H9 (cell line): Measurements from ENCODE around the gene ACTN4. TPM values are rescaled to one million over a fixed set of nuclear protein-coding genes. Genes with fewer than 3 reads are reported as not detected.

Experiments
- DNase-seq: peaks from one replicate; pipeline ENCODE4 v3.0.0-alpha.2; 2017
- H2AFZ ChIP-seq: one replicate; pipeline ENCODE4 v1.6.1; 2013; ENCODE audit warnings: mild to moderate bottlenecking, low read length, control low read depth, moderate library complexity
- H2AK5ac ChIP-seq: 2 replicates; pipeline ENCODE4 v1.6.1; 2013; ENCODE audit warnings: low read length, control low read depth, mixed read lengths; ENCODE audit not compliant: insufficient read length
- H2BK120ac ChIP-seq: one replicate; pipeline ENCODE4 v1.6.1; 2013; ENCODE audit warnings: low read depth, mild to moderate bottlenecking, low read length, control low read depth, inconsistent platforms; ENCODE audit not compliant: poor library complexity, severe bottlenecking
- H2BK12ac ChIP-seq: 2 replicates; pipeline ENCODE4 v1.6.1; 2013; ENCODE audit warnings: low read length, control low read depth, mixed read lengths, low read depth; ENCODE audit not compliant: insufficient read length
- H2BK15ac ChIP-seq: 2 replicates; pipeline ENCODE4 v1.6.1; 2013; ENCODE audit warnings: low read depth, low read length, control low read depth
- H2BK20ac ChIP-seq: one replicate; pipeline ENCODE4 v1.6.1; 2013; ENCODE audit warnings: low read depth, mild to moderate bottlenecking, low read length, control low read depth, inconsistent platforms; ENCODE audit not compliant: poor library complexity, severe bottlenecking
- H2BK5ac ChIP-seq: 2 replicates; pipeline ENCODE4 v1.6.1; 2013; ENCODE audit warnings: low read length, control low read depth, mixed read lengths; ENCODE audit not compliant: insufficient read length
- H3K14ac ChIP-seq: 2 replicates; pipeline ENCODE4 v1.6.1; 2013; ENCODE audit warnings: low read length, control low read depth; ENCODE audit not compliant: insufficient read depth
- H3K18ac ChIP-seq: 2 replicates; pipeline ENCODE4 v1.6.1; 2013; ENCODE audit warnings: low read depth, mild to moderate bottlenecking, mixed read lengths, low read length, control low read depth; ENCODE audit not compliant: insufficient read length
- H3K23ac ChIP-seq: 2 replicates; pipeline ENCODE4 v1.6.1; 2013; ENCODE audit warnings: low read length, control low read depth, mixed read lengths, low read depth; ENCODE audit not compliant: insufficient read length
- H3K23me2 ChIP-seq: 2 replicates; pipeline ENCODE4 v1.6.1; 2013; ENCODE audit warnings: low read depth, mild to moderate bottlenecking, mixed read lengths, low read length, control low read depth; ENCODE audit not compliant: insufficient read length, poor library complexity, severe bottlenecking
- H3K27ac ChIP-seq: 2 replicates; pipeline ENCODE4 v1.5.1; 2013; ENCODE audit warnings: low read length, control low read depth, mixed read lengths, low read depth; ENCODE audit not compliant: insufficient read length
- H3K27me3 ChIP-seq: 2 replicates; pipeline ENCODE4 v1.6.1; 2013; ENCODE audit warnings: low read length, control low read depth, inconsistent platforms; ENCODE audit not compliant: insufficient read depth
- H3K4ac ChIP-seq: 2 replicates; pipeline ENCODE4 v1.6.1; 2013; ENCODE audit warnings: low read depth, mild to moderate bottlenecking, control low read depth, inconsistent platforms, low read length, moderate library complexity
- H3K4me1 ChIP-seq: 2 replicates; pipeline ENCODE4 v1.6.1; 2013; ENCODE audit warnings: low read length, control low read depth, inconsistent platforms; ENCODE audit not compliant: insufficient read depth
- H3K4me2 ChIP-seq: 2 replicates; pipeline ENCODE4 v1.6.1; 2013; ENCODE audit warnings: low read length, control low read depth, mixed read lengths; ENCODE audit not compliant: insufficient read length, insufficient read depth
- H3K56ac ChIP-seq: 2 replicates; pipeline ENCODE4 v1.6.1; 2013; ENCODE audit warnings: low read depth, mild to moderate bottlenecking, mixed read lengths, low read length, control low read depth; ENCODE audit not compliant: insufficient read length
- H3K79me1 ChIP-seq: 2 replicates; pipeline ENCODE4 v1.6.1; 2013; ENCODE audit warnings: low read depth, mild to moderate bottlenecking, moderate library complexity, low read length, control low read depth, inconsistent platforms; ENCODE audit not compliant: insufficient read depth, poor library complexity, severe bottlenecking
- H3K79me2 ChIP-seq: 2 replicates; pipeline ENCODE4 v1.6.1; 2013; ENCODE audit warnings: low read length, control low read depth, inconsistent platforms; ENCODE audit not compliant: insufficient read depth
- H3K9ac ChIP-seq: 2 replicates; pipeline ENCODE4 v1.6.1; 2013; ENCODE audit warnings: low read length, control low read depth, mixed read lengths; ENCODE audit not compliant: insufficient read length; ENCODE audit errors: extremely low read depth
- H3K9me3 ChIP-seq: one replicate; pipeline ENCODE4 v1.6.1; 2013; ENCODE audit warnings: low read depth, low read length, inconsistent platforms; ENCODE audit not compliant: control insufficient read depth
- H3T11ph ChIP-seq: one replicate; pipeline ENCODE4 v1.6.1; 2013; ENCODE audit warnings: mild to moderate bottlenecking, low read length, control low read depth, inconsistent platforms
- H4K20me1 ChIP-seq: one replicate; pipeline ENCODE4 v1.6.1; 2013; ENCODE audit not compliant: control insufficient read depth, insufficient read length, insufficient read depth
- H4K5ac ChIP-seq: 2 replicates; pipeline ENCODE4 v1.6.1; 2013; ENCODE audit warnings: low read depth, mild to moderate bottlenecking, mixed read lengths, low read length, control low read depth; ENCODE audit not compliant: insufficient read length
- H4K8ac ChIP-seq: replicated peaks from 2 replicates; pipeline ENCODE4 v1.6.1; 2013; ENCODE audit warnings: low read length, control low read depth, mixed read lengths, low read depth; ENCODE audit not compliant: insufficient read length
- H4K91ac ChIP-seq: 2 replicates; pipeline ENCODE4 v1.6.1; 2013; ENCODE audit warnings: low read depth, mild to moderate bottlenecking, moderate library complexity, mixed read lengths, low read length, control low read depth; ENCODE audit not compliant: insufficient read length
- H3K27ac Mint-ChIP-seq, 3 experiments: 2 replicates in 2 of 3; 3 replicates in 1 of 3; pipeline ENCODE4 v1.8.0; 2020 to 2021; ENCODE audit warnings: mixed read lengths in 3 of 3, mild to moderate bottlenecking in 1 of 3, moderate library complexity in 1 of 3
- H3K27me3 Mint-ChIP-seq: 2 replicates; pipeline ENCODE4 v1.8.0; 2021; ENCODE audit warnings: low read depth, mild to moderate bottlenecking, moderate library complexity, mixed read lengths
- H3K36me3 Mint-ChIP-seq, 3 experiments: 2 replicates in 2 of 3; 3 replicates in 1 of 3; pipeline ENCODE4 v1.8.0; 2020 to 2021; ENCODE audit warnings: low read depth in 3 of 3, mixed read lengths in 3 of 3; ENCODE audit not compliant: insufficient read depth in 1 of 3
- H3K4me1 Mint-ChIP-seq, 2 experiments: 2 replicates each; pipeline ENCODE4 v1.8.0; 2020; ENCODE audit warnings: mixed read lengths in 2 of 2
- H3K4me3 Mint-ChIP-seq, 2 experiments: 2 replicates in 1 of 2; 3 replicates in 1 of 2; pipeline ENCODE4 v1.8.0; 2020 to 2021; ENCODE audit warnings: mild to moderate bottlenecking in 2 of 2, mixed read lengths in 2 of 2, moderate library complexity in 1 of 2
- H3K9me3 Mint-ChIP-seq, 2 experiments: 2 replicates in 1 of 2; 3 replicates in 1 of 2; pipeline ENCODE4 v1.8.0; 2020; ENCODE audit warnings: mild to moderate bottlenecking in 2 of 2, mixed read lengths in 2 of 2, moderate library complexity in 1 of 2
- CTCF ChIP-seq: fragments of 200-600 bp; sonication (generic); conservative IDR thresholded peaks from 3 replicates; pipeline ENCODE4 v1.8.0; 2021; ENCODE audit warnings: antibody characterized with exemption, mild to moderate bottlenecking
- WGBS: extraction: QIAGEN DNeasy Blood & Tissue Kit; methylation state at CpG from one replicate; pipeline ENCODE4 v1.1.7; 2013; ENCODE audit warnings: missing lambda C conversion rate, low lambda C conversion rate, mixed read lengths; ENCODE audit not compliant: insufficient read length; ENCODE audit errors: extremely low coverage; 5-methylcytosine and 5-hydroxymethylcytosine counted together
- total RNA-seq: library from RNA; stranded (reverse); gene quantifications from 2 replicates; pipeline ENCODE4 v1.2.1, GENCODE V29; 2021

ACTN4 gene
- total RNA-seq, 1 experiment from 2014 or later, result 369 TPM

GRCh38 chr19:38657633-38658222 lies 10.3 kb downstream of the ACTN4 start:
- Histone ChIP-seq H3K14ac (peak overlapping the region; percentile 88), H2AK5ac (no peak overlapping the region), H3K4ac (no peak overlapping the region; the same call in 1 of the 2 replicates), H3K9ac (no peak overlapping the region), H2AFZ (no peak overlapping the region), H3K27ac (peak overlapping the region; percentile 7), H4K20me1 (no peaks in the 10 kb centered on the region), H3K18ac (peak overlapping the region; percentile 43), H3K79me2 (peaks cover 72% of the 10 kb centered on the region), H2BK5ac (no peak overlapping the region), H2BK120ac (no peak overlapping the region), H3K23me2 (peaks cover 3% of the 10 kb centered on the region), H3K79me1 (peaks cover 4% of the 10 kb centered on the region), H4K91ac (no peak overlapping the region), H2BK12ac (peak overlapping the region; percentile 71), H2BK20ac (no peak overlapping the region), H3T11ph (peak overlapping the region; percentile 41), H2BK15ac (no peak overlapping the region), H3K23ac (no peak overlapping the region), H3K9me3 (no peaks in the 10 kb centered on the region), H3K4me2 (no peak overlapping the region), H4K8ac (no peak overlapping the region), H4K5ac (no peak overlapping the region), H3K27me3 (no peaks in the 10 kb centered on the region), H3K56ac (no peak overlapping the region), H3K4me1 (peaks cover 30% of the 10 kb centered on the region)
- WGBS, result no CpG with 5 or more reads among the region's 8 CpGs
- no peaks in the 10 kb centered on the region for H3K27me3 Mint-ChIP-seq
- no peak for TF ChIP-seq CTCF
- no peak for DNase-seq
- peaks cover 0 to 2% of the 10 kb centered on the region in 2 experiments; a peak in 1 of 5 replicates for H3K9me3 Mint-ChIP-seq
- H3K4me1 Mint-ChIP-seq, result peaks cover 75 to 77% of the 10 kb centered on the region in 2 experiments
- H3K27ac Mint-ChIP-seq, result peak overlapping the region; percentile 77 to 85 (median 79)
- H3K4me3 Mint-ChIP-seq, result peak overlapping the region in 1 of 2 experiments; percentile 12; a peak in 1 of 5 replicates
- H3K36me3 Mint-ChIP-seq, result peaks cover 18 to 32% (median 30%) of the 10 kb centered on the region in 3 experiments; a peak in 6 of 7 replicates
